H9 (cell line): ENCODE results near the gene MAP2. TPM values are rescaled to one million over a fixed set of nuclear protein-coding genes. Genes with fewer than 3 reads are reported as not detected.

Experiments used
- DNase-seq: peaks from one replicate; pipeline ENCODE4 v3.0.0-alpha.2; 2017
- H2AFZ ChIP-seq: one replicate; pipeline ENCODE4 v1.6.1; 2013; ENCODE audit warnings: mild to moderate bottlenecking, low read length, control low read depth, moderate library complexity
- H2AK5ac ChIP-seq: 2 replicates; pipeline ENCODE4 v1.6.1; 2013; ENCODE audit warnings: low read length, control low read depth, mixed read lengths; ENCODE audit not compliant: insufficient read length
- H2BK120ac ChIP-seq: one replicate; pipeline ENCODE4 v1.6.1; 2013; ENCODE audit warnings: low read depth, mild to moderate bottlenecking, low read length, control low read depth, inconsistent platforms; ENCODE audit not compliant: poor library complexity, severe bottlenecking
- H2BK12ac ChIP-seq: 2 replicates; pipeline ENCODE4 v1.6.1; 2013; ENCODE audit warnings: low read length, control low read depth, mixed read lengths, low read depth; ENCODE audit not compliant: insufficient read length
- H2BK15ac ChIP-seq: 2 replicates; pipeline ENCODE4 v1.6.1; 2013; ENCODE audit warnings: low read depth, low read length, control low read depth
- H2BK20ac ChIP-seq: one replicate; pipeline ENCODE4 v1.6.1; 2013; ENCODE audit warnings: low read depth, mild to moderate bottlenecking, low read length, control low read depth, inconsistent platforms; ENCODE audit not compliant: poor library complexity, severe bottlenecking
- H2BK5ac ChIP-seq: 2 replicates; pipeline ENCODE4 v1.6.1; 2013; ENCODE audit warnings: low read length, control low read depth, mixed read lengths; ENCODE audit not compliant: insufficient read length
- H3K14ac ChIP-seq: 2 replicates; pipeline ENCODE4 v1.6.1; 2013; ENCODE audit warnings: low read length, control low read depth; ENCODE audit not compliant: insufficient read depth
- H3K18ac ChIP-seq: 2 replicates; pipeline ENCODE4 v1.6.1; 2013; ENCODE audit warnings: low read depth, mild to moderate bottlenecking, mixed read lengths, low read length, control low read depth; ENCODE audit not compliant: insufficient read length
- H3K23ac ChIP-seq: 2 replicates; pipeline ENCODE4 v1.6.1; 2013; ENCODE audit warnings: low read length, control low read depth, mixed read lengths, low read depth; ENCODE audit not compliant: insufficient read length
- H3K23me2 ChIP-seq: 2 replicates; pipeline ENCODE4 v1.6.1; 2013; ENCODE audit warnings: low read depth, mild to moderate bottlenecking, mixed read lengths, low read length, control low read depth; ENCODE audit not compliant: insufficient read length, poor library complexity, severe bottlenecking
- H3K27ac ChIP-seq: 2 replicates; pipeline ENCODE4 v1.5.1; 2013; ENCODE audit warnings: low read length, control low read depth, mixed read lengths, low read depth; ENCODE audit not compliant: insufficient read length
- H3K27me3 ChIP-seq: 2 replicates; pipeline ENCODE4 v1.6.1; 2013; ENCODE audit warnings: low read length, control low read depth, inconsistent platforms; ENCODE audit not compliant: insufficient read depth
- H3K4ac ChIP-seq: 2 replicates; pipeline ENCODE4 v1.6.1; 2013; ENCODE audit warnings: low read depth, mild to moderate bottlenecking, control low read depth, inconsistent platforms, low read length, moderate library complexity
- H3K4me1 ChIP-seq: 2 replicates; pipeline ENCODE4 v1.6.1; 2013; ENCODE audit warnings: low read length, control low read depth, inconsistent platforms; ENCODE audit not compliant: insufficient read depth
- H3K4me2 ChIP-seq: 2 replicates; pipeline ENCODE4 v1.6.1; 2013; ENCODE audit warnings: low read length, control low read depth, mixed read lengths; ENCODE audit not compliant: insufficient read length, insufficient read depth
- H3K56ac ChIP-seq: 2 replicates; pipeline ENCODE4 v1.6.1; 2013; ENCODE audit warnings: low read depth, mild to moderate bottlenecking, mixed read lengths, low read length, control low read depth; ENCODE audit not compliant: insufficient read length
- H3K79me1 ChIP-seq: 2 replicates; pipeline ENCODE4 v1.6.1; 2013; ENCODE audit warnings: low read depth, mild to moderate bottlenecking, moderate library complexity, low read length, control low read depth, inconsistent platforms; ENCODE audit not compliant: insufficient read depth, poor library complexity, severe bottlenecking
- H3K79me2 ChIP-seq: 2 replicates; pipeline ENCODE4 v1.6.1; 2013; ENCODE audit warnings: low read length, control low read depth, inconsistent platforms; ENCODE audit not compliant: insufficient read depth
- H3K9ac ChIP-seq: 2 replicates; pipeline ENCODE4 v1.6.1; 2013; ENCODE audit warnings: low read length, control low read depth, mixed read lengths; ENCODE audit not compliant: insufficient read length; ENCODE audit errors: extremely low read depth
- H3K9me3 ChIP-seq: one replicate; pipeline ENCODE4 v1.6.1; 2013; ENCODE audit warnings: low read depth, low read length, inconsistent platforms; ENCODE audit not compliant: control insufficient read depth
- H3T11ph ChIP-seq: one replicate; pipeline ENCODE4 v1.6.1; 2013; ENCODE audit warnings: mild to moderate bottlenecking, low read length, control low read depth, inconsistent platforms
- H4K20me1 ChIP-seq: one replicate; pipeline ENCODE4 v1.6.1; 2013; ENCODE audit not compliant: control insufficient read depth, insufficient read length, insufficient read depth
- H4K5ac ChIP-seq: 2 replicates; pipeline ENCODE4 v1.6.1; 2013; ENCODE audit warnings: low read depth, mild to moderate bottlenecking, mixed read lengths, low read length, control low read depth; ENCODE audit not compliant: insufficient read length
- H4K8ac ChIP-seq: replicated peaks from 2 replicates; pipeline ENCODE4 v1.6.1; 2013; ENCODE audit warnings: low read length, control low read depth, mixed read lengths, low read depth; ENCODE audit not compliant: insufficient read length
- H4K91ac ChIP-seq: 2 replicates; pipeline ENCODE4 v1.6.1; 2013; ENCODE audit warnings: low read depth, mild to moderate bottlenecking, moderate library complexity, mixed read lengths, low read length, control low read depth; ENCODE audit not compliant: insufficient read length
- H3K27ac Mint-ChIP-seq, 3 experiments: 2 replicates in 2 of 3; 3 replicates in 1 of 3; pipeline ENCODE4 v1.8.0; 2020 to 2021; ENCODE audit warnings: mixed read lengths in 3 of 3, mild to moderate bottlenecking in 1 of 3, moderate library complexity in 1 of 3
- H3K27me3 Mint-ChIP-seq: 2 replicates; pipeline ENCODE4 v1.8.0; 2021; ENCODE audit warnings: low read depth, mild to moderate bottlenecking, moderate library complexity, mixed read lengths
- H3K36me3 Mint-ChIP-seq, 3 experiments: 2 replicates in 2 of 3; 3 replicates in 1 of 3; pipeline ENCODE4 v1.8.0; 2020 to 2021; ENCODE audit warnings: low read depth in 3 of 3, mixed read lengths in 3 of 3; ENCODE audit not compliant: insufficient read depth in 1 of 3
- H3K4me1 Mint-ChIP-seq, 2 experiments: 2 replicates each; pipeline ENCODE4 v1.8.0; 2020; ENCODE audit warnings: mixed read lengths in 2 of 2
- H3K4me3 Mint-ChIP-seq, 2 experiments: 2 replicates in 1 of 2; 3 replicates in 1 of 2; pipeline ENCODE4 v1.8.0; 2020 to 2021; ENCODE audit warnings: mild to moderate bottlenecking in 2 of 2, mixed read lengths in 2 of 2, moderate library complexity in 1 of 2
- H3K9me3 Mint-ChIP-seq, 2 experiments: 2 replicates in 1 of 2; 3 replicates in 1 of 2; pipeline ENCODE4 v1.8.0; 2020; ENCODE audit warnings: mild to moderate bottlenecking in 2 of 2, mixed read lengths in 2 of 2, moderate library complexity in 1 of 2
- WGBS: extraction: QIAGEN DNeasy Blood & Tissue Kit; methylation state at CpG from one replicate; pipeline ENCODE4 v1.1.7; 2013; ENCODE audit warnings: missing lambda C conversion rate, low lambda C conversion rate, mixed read lengths; ENCODE audit not compliant: insufficient read length; ENCODE audit errors: extremely low coverage; 5-methylcytosine and 5-hydroxymethylcytosine counted together
- total RNA-seq: library from RNA; stranded (reverse); gene quantifications from 2 replicates; pipeline ENCODE4 v1.2.1, GENCODE V29; 2021
- TF ChIP-seq, protein P1 (sequence below): fragments of 200-600 bp; sonication (generic); conservative IDR thresholded peaks from 3 replicates; pipeline ENCODE4 v1.8.0; 2021; ENCODE audit warnings: antibody characterized with exemption, mild to moderate bottlenecking

The MAP2 gene
- total RNA-seq, 1 experiment from 2014 or later = 0.87 TPM

DNA sequence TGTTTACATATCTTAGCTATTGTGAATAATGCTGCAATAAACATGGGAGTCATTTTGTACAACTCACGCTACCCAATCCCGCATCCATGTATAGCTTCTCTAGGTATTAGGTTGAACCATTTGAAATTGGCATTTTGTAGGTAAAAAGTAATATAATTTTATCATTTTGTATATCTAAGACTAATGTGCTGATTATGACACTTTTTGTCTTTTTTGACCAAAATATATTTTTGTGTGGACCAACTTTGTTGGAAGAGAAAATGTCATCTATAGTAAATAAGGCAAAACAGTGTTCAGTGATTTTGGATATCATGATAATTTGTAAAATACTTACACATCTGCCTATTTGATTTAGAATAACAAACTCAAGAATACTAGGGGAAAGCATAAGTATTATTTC, 150.7 kb downstream of the MAP2 start:
- Histone ChIP-seq H4K20me1 (no peaks in the 10 kb centered on the region), H2AK5ac (no peak overlapping the region), H3K56ac (no peak overlapping the region), H2BK15ac (no peak overlapping the region), H2BK12ac (no peak overlapping the region), H2BK5ac (no peak overlapping the region), H2AFZ (no peak overlapping the region), H3T11ph (no peak overlapping the region), H4K8ac (no peak overlapping the region), H3K27me3 (no peaks in the 10 kb centered on the region), H3K4me2 (no peak overlapping the region), H3K79me1 (no peaks in the 10 kb centered on the region), H3K9ac (no peak overlapping the region), H2BK120ac (no peak overlapping the region), H3K4ac (no peak overlapping the region), H3K23ac (no peak overlapping the region), H3K18ac (no peak overlapping the region), H3K79me2 (no peaks in the 10 kb centered on the region), H2BK20ac (no peak overlapping the region), H3K27ac (no peak overlapping the region), H3K14ac (no peak overlapping the region), H3K23me2 (no peaks in the 10 kb centered on the region), H4K91ac (no peak overlapping the region), H4K5ac (no peak overlapping the region), H3K9me3 (no peaks in the 10 kb centered on the region), H3K4me1 (no peaks in the 10 kb centered on the region; the same call in 1 of the 2 replicates)
- Mint-ChIP-seq H3K4me3 (no peak overlapping the region), H3K4me1 (peaks cover 18 to 26% of the 10 kb centered on the region in 2 experiments), H3K27ac (no peak overlapping the region), H3K36me3 (no peaks in the 10 kb centered on the region), H3K27me3 (no peaks in the 10 kb centered on the region), H3K9me3 (no peaks in the 10 kb centered on the region)
- TF ChIP-seq, protein P1, sequence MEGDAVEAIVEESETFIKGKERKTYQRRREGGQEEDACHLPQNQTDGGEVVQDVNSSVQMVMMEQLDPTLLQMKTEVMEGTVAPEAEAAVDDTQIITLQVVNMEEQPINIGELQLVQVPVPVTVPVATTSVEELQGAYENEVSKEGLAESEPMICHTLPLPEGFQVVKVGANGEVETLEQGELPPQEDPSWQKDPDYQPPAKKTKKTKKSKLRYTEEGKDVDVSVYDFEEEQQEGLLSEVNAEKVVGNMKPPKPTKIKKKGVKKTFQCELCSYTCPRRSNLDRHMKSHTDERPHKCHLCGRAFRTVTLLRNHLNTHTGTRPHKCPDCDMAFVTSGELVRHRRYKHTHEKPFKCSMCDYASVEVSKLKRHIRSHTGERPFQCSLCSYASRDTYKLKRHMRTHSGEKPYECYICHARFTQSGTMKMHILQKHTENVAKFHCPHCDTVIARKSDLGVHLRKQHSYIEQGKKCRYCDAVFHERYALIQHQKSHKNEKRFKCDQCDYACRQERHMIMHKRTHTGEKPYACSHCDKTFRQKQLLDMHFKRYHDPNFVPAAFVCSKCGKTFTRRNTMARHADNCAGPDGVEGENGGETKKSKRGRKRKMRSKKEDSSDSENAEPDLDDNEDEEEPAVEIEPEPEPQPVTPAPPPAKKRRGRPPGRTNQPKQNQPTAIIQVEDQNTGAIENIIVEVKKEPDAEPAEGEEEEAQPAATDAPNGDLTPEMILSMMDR = no peak
- DNase-seq = no peak
- WGBS = no CpG with 5 or more reads among the region's 2 CpGs
